AG08396 (cell line): ENCODE results near the gene PLA2G2F.

Experiments used
- DNase-seq: peaks from one replicate; pipeline ENCODE4 v3.0.0; 2012; ENCODE audit warnings: low spot score, mixed read lengths

Gene PLA2G2F

DNA sequence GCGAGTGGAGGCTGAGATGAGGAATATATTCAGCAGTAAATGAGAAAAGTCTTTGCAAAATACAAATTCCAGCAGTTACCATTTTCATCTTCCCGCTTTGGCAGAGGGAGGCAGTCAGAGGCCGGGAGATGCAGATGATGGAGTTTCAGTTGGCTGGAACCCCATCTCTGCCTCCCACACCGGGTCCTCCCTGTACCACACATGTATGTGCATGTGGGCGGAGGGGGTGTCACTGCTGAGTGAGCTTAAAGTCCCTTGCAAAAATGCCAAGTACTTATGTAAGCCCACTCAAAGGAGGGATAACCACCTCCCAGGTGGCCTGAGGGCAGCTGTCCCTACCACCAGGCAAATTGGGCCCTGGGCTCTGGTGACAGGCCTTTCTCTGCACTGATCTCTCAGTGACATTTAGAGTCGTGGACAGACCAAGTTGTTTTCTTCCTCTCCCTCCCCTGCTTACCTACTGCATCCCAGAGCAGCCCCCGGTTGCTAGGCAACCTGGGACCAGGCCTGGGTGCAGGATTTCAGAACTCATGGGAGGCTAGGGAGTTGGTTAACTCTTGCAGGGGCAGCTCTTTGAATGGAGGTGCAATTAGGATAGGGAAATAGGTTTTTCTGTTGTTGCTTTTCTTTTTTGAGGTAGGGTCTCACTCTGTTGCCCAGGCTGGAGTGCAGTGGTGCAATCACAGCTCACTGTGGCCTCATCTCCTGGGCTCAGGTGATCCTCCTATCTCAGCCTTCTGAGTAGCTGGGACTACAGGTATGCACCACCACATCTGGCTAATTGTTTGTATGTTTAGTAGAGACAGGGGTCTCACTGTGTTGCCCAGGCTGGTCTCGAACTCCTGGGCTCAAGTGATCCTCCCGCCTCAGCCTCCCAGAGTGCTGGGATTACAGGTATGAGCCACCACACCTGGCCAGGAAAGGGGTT, 29.7 kb downstream of the PLA2G2F start:
- DNase-seq, result no peak

DNA sequence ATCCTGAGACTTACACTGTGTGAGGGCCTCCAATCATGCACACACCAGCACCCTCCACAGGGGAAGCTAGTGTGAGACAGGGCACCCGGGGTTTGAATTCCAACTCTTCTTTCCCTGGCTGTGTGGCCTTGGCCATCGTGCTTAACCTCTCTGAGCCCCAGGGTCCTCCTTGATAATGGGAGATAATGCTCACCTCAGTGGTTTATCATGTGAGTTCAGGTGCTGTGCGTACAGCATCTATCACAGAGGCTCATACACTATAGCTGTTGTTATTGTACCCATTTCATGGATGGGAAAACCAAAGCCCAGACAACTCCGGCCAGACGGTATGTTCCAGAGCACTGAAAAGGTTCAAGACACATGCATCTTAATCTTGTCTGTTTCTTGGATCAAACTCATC, 30.8 kb downstream of the PLA2G2F start:
- no peak for DNase-seq

DNA sequence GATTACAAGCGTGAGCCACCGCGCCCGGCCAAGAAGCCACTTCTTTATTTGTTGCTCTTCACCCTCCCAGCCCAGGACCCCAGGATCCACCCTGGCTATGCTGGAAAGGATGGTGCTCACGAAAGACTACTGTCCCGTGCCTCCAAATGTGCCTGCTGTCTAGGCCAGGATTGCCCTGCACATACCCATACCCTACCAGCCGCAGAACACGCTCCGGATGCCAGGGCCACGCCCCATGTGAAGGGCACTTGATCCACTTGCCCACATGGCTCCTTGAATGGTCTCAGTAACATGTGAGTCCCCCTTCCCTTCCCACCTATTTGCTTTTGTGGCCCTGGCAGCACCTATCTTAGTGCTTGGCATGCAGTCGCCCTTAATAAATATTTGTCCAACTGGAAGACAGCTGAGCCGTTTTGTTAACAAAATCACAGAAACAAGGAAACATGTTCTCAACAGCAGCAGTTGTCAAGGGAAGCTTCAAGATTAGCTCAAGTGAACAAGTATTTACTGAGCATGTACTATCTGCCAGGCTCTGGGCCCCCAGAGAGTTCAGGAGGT, 33.0 kb downstream of the PLA2G2F start:
- DNase-seq, result no peak

DNA sequence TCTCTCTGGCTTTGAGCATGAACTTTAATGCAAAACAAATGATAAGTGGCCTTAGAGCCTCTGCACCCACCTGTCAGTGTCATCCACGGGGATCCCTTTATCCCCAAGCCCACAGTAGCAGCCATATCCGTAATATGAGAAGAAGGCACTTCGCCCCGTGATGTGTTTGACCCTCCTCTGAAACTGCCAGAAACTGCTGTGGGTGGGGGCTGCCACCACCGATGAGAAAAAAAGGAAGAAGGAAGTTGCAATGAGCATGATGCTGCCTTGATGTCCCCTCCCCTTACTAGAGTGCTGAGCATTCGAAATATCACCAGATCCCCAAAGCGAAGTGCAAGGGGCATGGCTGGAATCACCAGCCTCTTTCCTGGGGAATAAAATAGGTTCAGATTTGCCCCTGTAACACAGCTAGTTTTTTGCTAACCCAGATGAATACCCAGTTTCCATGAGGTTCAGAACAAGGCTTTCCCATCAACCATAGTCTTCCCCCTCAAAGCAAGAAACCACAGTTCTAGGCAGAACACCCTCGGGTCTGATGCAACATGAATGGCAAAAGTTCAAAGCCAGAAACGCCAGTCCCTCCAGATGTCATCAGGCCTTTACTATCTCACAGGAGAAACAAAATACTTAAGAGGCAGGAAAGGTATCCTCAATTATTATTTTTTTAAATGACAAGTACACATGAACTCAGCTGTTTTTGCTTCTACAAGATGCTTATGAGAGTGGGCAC, 36.0 kb downstream of the PLA2G2F start:
- DNase-seq, result no peak

DNA sequence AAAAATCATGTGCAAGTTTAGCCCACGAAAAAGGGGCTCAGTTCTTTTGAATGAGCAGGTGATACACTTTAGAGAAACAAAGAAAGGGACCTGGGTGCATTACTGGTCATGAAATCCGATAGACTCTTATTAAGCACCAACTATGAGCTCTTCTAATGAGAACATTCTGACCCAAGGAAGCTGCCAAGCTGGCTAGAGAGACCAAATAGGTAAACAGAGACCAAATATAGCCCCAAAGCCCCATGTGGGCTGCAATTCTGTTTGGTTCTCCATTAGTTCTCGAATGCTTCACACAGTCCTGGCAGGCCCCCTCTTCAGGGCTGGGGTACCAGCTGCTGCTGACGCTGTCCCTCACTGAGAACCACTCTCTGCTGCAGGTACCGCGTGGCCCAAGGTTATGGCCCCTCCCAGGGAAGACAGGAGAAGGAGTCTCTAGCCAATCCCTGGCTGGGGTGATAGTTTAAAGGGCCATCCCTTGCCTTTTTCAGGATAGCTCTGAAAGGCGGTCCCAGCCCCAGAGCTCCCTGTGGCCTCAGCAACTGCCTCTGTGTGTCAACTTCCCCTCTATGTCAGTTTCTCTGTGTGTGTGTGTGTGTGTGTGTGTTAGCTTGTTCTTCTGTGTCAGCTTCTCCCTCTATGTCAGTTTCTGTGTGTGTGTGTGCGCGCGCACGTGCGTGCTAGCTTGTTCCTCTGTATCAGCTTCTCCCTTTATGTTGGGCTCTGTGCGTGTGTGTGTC, 39.7 kb downstream of the PLA2G2F start:
- no peak for DNase-seq

DNA sequence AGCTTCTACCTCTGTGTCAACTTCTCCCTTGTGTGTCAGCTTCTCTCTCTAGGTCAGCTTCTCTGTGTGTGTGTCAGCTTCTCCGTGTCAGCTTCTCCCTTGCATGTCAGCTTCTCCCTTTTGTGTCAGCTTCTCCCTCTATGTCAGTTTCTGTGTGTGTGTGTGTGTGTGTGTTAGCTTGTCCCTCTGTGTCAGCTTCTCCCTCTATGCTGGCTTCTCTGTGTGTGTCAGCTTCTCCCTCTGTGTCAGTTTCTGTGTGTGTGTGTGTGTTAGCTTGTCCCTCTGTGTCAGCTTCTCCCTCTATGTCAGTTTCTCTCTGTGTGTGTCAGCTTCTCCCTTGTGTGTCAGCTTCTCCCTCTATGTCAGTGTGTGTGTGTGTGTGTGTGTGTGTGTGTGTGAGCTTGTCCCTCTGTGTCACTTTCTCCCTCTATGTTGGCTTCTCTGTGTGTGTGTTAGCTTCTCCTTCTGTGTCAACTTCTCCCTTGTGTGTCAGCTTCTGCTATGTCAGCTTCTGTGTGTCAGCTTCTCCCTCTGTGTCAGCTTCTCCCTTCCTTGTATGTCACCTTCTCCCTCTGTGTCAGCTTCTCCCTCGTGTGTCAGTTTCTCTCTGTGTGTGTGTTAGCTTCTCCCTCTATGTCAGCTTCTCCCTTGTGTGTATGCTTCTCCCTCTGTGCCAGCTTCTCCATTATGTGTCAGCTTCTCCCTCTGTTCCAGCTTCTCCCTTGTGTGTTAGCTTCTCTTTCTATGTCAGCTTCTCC, 40.4 kb downstream of the PLA2G2F start:
- no peak for DNase-seq

DNA sequence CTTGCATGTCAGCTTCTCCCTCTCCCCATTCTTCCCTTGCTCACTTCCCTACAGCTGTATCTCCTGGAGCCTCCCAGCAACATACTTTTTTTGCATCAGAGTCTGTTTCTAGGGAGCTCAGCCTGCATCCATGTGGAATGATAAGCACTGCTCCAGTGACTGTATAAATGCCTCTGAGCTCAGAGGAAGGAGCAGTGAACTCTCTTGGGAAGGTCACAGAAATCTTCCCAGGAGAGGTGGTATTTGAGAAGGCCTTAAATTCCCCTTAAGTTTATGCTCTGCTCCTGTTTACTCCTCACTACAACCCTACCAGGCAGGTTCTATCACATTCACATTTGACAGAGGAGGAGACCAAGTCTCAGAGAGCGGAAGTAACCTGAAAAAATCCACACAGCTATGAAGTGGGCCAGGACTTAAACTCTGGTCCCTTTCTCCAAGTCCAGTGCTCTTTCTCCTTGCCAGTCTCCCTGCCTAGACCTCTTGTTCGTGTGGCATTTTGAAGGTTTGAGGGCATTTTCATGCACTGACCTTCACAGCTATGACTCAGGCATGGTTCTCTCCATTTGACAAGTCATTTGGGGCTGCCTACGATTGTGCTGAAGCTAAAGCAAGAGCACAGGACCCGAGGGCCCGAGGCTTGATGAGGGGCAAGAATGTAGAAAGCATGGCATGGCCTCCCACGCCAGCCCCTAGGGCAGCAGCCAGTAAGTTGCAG, 41.2 kb downstream of the PLA2G2F start:
- DNase-seq, result no peak

DNA sequence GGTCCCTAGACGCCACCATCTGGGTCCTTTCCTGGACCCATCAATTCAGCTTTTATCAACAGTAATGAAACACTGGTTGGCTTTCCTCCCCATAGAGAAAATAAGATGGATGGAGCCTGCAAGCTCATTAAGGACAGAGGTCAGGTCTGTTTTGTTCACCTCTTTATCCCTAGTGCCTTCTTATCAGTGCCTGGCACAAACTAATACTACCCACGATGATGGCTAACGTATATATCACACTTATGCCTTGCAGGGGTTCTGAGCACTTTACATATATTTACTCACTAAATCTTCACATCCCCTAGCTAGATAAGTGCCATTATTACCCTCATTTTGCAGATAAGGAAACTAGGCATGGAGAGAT, 41.7 kb downstream of the PLA2G2F start:
- no peak for DNase-seq

DNA sequence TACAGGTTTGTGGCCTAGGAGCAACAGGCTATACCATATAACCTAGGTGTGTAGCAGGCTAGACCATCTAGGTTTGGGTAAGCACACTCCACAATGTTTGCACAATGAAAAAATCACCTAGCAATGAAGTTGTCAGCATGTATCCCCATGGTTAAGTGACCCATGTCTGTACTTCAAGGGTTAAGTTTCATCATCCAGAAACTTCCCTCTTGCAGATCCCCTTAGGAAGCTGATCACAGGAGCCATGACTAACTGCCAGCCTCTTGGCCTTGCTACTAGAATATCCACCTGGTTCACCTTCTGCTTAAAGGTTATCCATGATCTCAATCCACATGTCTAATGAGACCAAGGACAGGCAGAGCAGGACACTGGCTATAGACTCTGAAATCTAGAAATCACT, 43.3 kb downstream of the PLA2G2F start:
- no peak for DNase-seq

DNA sequence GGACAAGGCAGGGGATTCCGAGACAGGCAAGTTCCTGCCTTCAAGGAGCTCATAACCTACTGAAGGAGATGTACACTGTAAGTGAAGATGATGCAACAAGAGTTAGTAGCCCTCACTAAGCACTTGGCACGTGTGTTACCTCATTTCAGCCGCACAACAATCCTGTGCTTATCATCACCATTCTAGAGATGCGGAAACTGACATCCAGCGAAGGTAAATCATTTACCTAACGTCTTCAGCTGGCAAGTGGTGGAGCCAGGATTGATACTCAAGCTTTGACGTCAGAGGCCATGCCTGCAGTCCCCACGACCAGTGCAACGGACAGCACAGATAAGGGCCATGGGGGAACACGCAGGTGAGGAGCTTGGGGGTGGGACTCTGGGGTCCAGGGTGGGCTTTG, 43.9 kb downstream of the PLA2G2F start:
- no peak for DNase-seq

DNA sequence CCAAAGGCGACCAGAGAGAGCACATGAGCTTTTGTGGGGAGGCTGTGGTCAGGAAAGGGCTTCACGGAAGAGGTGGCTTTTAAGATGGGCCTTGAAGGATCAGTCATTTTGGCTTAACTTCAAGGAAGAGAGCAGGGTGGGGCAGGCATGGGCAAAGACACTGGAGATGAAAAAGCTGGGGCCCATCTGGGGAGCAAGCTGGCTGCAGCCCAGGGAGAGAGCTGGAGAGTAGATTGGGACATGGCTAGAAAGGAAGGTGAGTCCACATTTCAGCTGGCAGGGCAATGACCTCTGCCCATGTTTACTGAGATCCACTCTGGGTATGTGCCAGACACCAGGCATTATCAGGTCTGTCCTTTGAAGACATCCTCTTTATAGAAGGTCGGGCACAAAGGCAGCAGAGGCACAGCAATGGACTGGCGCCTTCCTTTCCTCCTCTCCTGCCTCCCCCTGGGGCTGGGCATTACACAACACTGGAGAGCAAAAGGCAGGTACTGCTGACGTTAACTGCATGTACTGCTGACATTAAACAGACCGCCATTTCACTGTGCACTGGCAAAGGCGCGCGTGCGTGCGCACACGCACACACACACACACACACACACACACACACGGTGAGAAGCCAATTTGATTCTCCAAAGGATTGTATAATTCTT, 44.6 kb downstream of the PLA2G2F start:
- no peak for DNase-seq

DNA sequence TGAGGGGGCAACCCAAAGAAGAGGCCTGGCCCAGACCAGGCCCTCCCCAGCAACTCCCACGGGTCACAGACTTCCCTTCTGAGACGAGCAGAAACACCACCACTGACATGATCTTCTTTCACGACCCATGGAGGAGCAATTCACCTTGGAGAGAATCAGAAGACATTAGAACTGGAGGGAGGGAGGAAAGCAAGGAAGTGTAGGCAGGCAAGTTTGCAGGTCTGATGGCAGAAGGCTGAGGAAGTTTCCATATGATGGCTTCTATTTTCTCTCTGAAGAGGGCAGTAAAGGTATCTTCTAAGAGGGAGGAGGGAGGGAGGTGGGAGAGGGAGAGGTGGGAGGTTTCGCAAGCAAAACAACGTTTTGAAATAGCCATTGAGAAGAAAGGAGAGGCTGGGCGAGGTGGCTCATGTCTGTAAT, 45.4 kb downstream of the PLA2G2F start:
- DNase-seq, result no peak

DNA sequence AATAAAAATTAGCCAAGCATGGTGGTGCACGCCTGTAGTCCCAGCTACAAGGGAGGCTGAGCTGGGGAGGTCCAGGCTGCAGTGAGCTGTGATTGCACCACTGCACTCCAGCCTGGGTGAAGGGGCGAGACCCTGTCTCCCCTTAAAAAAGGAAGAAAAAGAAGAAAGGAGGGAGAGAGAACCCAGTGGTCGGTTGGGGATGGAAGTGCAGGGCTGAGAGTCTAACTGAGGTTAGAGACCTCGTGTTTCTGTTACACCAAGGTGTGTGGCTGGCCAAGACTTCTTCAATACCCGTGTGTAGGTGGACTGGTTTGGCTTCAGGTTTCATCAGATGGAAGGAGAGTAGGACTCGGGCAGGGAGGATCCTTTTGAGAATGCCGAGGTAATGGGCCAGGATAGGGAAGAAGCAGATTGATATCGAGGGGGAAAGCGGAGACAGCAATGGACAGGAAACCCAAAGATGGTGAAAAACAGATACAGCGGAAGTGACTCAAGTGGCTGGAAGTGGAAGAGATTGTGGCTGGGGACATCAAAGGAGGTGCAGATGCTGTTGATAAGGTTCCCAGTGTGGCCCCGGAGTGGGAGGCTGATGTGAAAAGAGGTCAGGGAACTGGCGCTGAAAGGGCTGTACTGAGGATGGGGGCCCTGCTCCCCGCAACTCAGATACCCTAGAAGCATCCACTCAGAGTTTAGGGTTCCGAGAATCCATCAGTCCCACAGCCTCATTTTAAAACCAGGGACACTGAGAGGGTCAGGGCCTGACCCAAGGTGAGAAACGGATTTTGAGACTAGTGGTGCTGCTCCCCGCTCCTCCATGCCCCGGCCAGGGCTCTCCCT, 46.1 kb downstream of the PLA2G2F start:
- DNase-seq, result no peak

DNA sequence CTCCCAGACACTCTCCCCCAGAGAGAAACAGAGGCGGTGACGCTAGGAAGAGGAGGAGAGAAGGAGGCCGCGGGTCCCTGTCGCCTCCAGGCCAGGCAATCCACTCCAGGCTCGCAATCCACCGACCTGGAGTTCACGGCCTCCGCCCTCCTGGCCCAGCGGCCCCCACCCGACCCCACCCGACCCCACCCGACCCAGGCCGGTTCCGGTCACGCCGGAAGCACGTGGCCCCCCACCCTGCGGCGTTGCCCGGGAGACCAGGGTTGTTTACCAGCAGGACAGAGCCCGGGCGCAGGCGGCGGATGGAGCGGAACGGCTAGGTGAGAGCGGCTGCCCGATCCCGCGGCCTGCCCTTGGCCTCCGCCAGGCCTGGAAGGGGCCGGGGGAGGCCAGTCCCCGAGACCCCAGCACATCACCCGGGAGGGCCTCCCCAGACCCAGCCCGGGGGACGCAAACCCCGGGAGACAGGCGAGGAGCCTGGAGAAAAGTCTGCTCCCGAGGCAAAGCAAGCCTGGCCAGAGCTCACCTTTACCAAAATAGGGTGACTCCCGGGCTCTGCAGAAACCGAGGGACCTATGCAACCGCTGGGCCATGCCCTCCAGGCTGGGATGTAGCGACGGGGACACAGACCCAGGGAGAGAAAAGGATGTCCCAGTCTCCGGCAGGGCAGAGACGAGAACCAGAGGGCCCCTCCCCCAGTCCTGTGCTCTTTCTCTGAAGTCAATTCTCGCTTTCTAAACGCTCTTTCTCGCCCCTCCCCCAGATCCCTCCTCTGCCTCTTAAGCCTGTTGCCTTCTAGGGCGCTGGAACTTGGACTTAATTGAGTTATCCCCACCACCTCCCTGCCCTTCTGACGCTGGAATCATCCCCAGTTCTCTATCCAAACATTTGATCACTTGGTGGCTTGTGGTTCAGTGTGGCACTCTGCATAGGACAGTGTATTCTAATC, 47.0 kb downstream of the PLA2G2F start, which contains the start of the genes PLA2G2C and UBXN10:
Gene PLA2G2C (minus strand): TSS at position 685 of the 949 bp plus-strand sequence. CDS start 9,155 bp downstream, outside the sequence.
Gene UBXN10 (plus strand): TSS at position 263 of the 949 bp plus-strand sequence. CDS start 4,466 bp downstream, outside the sequence.
- DNase-seq, result no peak

DNA sequence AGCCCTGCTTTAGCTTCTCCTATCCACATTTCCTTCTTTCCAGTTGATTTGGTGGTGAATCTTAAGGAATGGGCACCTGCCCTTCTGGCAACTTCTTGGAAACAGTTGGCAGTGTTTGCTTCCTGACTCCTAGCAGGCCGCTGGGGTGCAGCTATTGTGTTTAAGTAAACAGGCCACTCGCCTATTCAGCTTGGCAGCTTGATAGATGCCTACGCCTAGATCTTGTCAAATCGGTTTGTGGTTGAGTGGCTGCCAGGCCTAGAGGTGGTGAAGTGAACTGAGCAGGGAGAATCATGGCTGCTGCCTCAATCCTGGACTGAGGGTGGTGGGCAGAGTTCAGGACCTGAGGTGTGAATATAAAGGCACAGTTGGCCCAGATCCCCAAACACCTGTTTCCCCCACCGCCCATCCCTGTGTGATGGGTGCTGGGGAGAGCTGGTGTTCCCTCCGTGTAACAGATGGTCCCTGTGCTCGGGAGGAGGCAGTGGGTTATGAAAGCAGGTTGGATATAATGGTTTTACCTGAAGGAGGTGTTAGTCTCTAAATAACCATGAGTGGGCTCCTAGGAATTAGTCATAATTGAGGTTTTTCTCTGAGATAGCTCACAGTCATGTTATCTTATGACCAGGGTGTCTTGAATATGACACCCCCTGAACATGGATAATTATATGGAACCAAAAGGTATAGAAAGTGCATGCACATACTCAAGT, 48.1 kb downstream of the PLA2G2F start:
- DNase-seq, result no peak

DNA sequence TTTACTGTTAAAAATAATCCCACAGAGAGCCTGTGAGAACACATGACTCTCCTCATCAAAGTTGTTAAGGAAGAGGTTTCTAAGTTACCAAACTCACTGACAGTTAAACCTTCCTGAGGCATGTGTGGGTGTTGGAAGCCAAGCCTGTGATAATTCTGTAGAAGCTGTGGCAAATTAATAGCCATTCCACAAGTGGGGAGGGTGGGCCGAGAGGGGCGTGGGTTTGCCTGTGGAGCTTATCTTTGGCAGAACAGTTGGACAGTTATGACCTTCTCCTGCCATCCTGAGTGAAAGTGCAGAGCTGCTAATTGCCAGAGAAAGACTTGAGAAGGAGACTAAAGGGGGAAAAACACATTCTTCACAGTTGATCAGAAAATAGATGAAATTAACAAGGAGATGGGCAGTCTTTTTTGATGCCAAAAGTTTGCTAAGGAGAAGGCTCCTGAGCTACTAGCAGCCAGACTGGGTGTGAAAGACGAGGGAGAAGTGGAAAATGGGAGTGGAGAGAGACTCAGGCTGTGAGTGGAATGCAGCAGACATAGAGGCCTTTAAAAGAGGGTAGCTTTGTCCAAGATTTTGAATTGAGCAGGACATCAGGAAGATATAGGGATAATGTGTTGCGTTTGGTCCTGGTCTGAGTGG, 48.8 kb downstream of the PLA2G2F start:
- DNase-seq, result no peak

DNA sequence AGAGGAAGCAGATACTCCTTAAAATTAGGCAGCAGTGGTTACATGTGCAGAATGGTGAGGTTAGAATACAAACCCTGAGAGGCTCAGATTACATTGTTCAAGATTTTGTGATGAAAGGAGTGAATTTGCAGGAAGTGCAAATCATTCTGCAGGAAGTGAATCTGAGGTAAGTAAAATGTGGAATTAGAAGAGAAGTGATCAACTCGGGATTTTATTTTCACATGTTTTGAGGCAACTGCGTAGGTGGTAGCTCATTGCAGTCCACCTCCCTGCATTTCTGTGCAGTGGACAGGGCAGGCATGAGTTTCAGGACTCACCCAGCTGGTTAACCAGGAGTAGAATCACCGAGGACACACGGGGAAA, 49.3 kb downstream of the PLA2G2F start:
- DNase-seq, result no peak
